OCI-LY1 (cell line): ENCODE measurements around the gene SGK2.

Experiments
- CTCF ChIP-seq: fragments of 200-600 bp; sonication (generic), shearing (Covaris generic); IDR thresholded peaks from 2 replicates; pipeline ENCODE4 v1.5.1; 2017; ENCODE audit warnings: mild to moderate bottlenecking, antibody characterized with exemption, low read length, moderate library complexity, mixed read lengths
- EZH2 ChIP-seq: fragments of 200-600 bp; sonication (generic), shearing (Covaris generic); IDR thresholded peaks from 2 replicates; pipeline ENCODE4 v1.8.0; 2017; ENCODE audit warnings: borderline replicate concordance, mixed run types, mild to moderate bottlenecking, antibody characterized with exemption, low read length, moderate library complexity, mixed read lengths

- TF ChIP-seq CTCF (no peak), EZH2 (no peak)
Measured at GRCh38 chr20:43536817-43537440, 21.9 kb upstream of the SGK2 start.
